GM21381 (cell line): ENCODE measurements around the gene AK1.

Experiments
- ATAC-seq: cut with Tn5 transposase; IDR thresholded peaks from one replicate; pipeline ENCODE4 v1.9.1; 2021; ENCODE audit warnings: mild to moderate bottlenecking, moderate library complexity; ENCODE audit not compliant: unreplicated experiment

AK1 gene

GRCh38 chr9:127909839-127910273 is 32.4 kb upstream of the AK1 start:
- ATAC-seq = no peak

- ATAC-seq = no peak
Observed at GRCh38 chr9:127908660-127908926, 31.1 kb upstream of the AK1 start.

GRCh38 chr9:127907867-127908659 is 30.6 kb upstream of the AK1 start:
- ATAC-seq = no peak

GRCh38 chr9:127905788-127906191 is 28.3 kb upstream of the AK1 start:
- ATAC-seq = no peak

- ATAC-seq = no peak
Observed at GRCh38 chr9:127905004-127905728, 27.7 kb upstream of the AK1 start.

- no peak for ATAC-seq
Observed at GRCh38 chr9:127904561-127905003, 27.1 kb upstream of the AK1 start.

- peak; percentile 34 for ATAC-seq
Observed at GRCh38 chr9:127903557-127904475, 26.3 kb upstream of the AK1 start.

GRCh38 chr9:127899128-127899943 is 21.9 kb upstream of the AK1 start, which contains the start of gene ST6GALNAC6:
TSS of gene ST6GALNAC6 (minus strand) at chr9:127899603. CDS start at chr9:127897981, 1,622 bp downstream.
- ATAC-seq = peak; percentile 57

GRCh38 chr9:127898433-127899127 is 21.1 kb upstream of the AK1 start:
- peak; percentile 15 for ATAC-seq

- no peak for ATAC-seq
Observed at GRCh38 chr9:127897193-127897692, 19.8 kb upstream of the AK1 start.

- no peak for ATAC-seq
Observed at GRCh38 chr9:127896395-127897192, 19.1 kb upstream of the AK1 start.

- ATAC-seq = no peak
Observed at GRCh38 chr9:127895811-127896210, 18.3 kb upstream of the AK1 start.

- no peak for ATAC-seq
Observed at GRCh38 chr9:127893392-127893791, 15.9 kb upstream of the AK1 start.

- ATAC-seq = no peak
Observed at GRCh38 chr9:127892831-127893230, 15.4 kb upstream of the AK1 start.

GRCh38 chr9:127890053-127890452 is 12.6 kb upstream of the AK1 start:
- ATAC-seq = no peak

- ATAC-seq = no peak
Observed at GRCh38 chr9:127887792-127888191, 10.3 kb upstream of the AK1 start.

GRCh38 chr9:127886401-127886972 is 9.0 kb upstream of the AK1 start:
- ATAC-seq = no peak

- ATAC-seq = no peak
Observed at GRCh38 chr9:127885508-127886281, 8.2 kb upstream of the AK1 start.
